Measurements from ENCODE around the gene FDPS.
"Not testable (repeated sequence)": the region's sequence is repeated elsewhere in the genome, so short reads cannot be mapped to it uniquely, and the experiment has no call there.

The FDPS gene

GRCh38 chr1:155287987-155288543, 20.6 kb upstream of the FDPS start (continued):
- TF ChIP-seq, protein P1, sequence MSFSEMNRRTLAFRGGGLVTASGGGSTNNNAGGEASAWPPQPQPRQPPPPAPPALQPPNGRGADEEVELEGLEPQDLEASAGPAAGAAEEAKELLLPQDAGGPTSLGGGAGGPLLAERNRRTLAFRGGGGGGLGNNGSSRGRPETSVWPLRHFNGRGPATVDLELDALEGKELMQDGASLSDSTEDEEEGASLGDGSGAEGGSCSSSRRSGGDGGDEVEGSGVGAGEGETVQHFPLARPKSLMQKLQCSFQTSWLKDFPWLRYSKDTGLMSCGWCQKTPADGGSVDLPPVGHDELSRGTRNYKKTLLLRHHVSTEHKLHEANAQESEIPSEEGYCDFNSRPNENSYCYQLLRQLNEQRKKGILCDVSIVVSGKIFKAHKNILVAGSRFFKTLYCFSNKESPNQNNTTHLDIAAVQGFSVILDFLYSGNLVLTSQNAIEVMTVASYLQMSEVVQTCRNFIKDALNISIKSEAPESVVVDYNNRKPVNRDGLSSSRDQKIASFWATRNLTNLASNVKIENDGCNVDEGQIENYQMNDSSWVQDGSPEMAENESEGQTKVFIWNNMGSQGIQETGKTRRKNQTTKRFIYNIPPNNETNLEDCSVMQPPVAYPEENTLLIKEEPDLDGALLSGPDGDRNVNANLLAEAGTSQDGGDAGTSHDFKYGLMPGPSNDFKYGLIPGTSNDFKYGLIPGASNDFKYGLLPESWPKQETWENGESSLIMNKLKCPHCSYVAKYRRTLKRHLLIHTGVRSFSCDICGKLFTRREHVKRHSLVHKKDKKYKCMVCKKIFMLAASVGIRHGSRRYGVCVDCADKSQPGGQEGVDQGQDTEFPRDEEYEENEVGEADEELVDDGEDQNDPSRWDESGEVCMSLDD (tag by site-specific recombination; IDR thresholded peaks at IDR 0.05): no peak
- TF ChIP-seq ZNF549 (tag by site-specific recombination; IDR thresholded peaks at IDR 0.05) (no peak), ZIC2 (tag by site-specific recombination; IDR thresholded peaks at IDR 0.05) (no peak), ZSCAN16 (tag by site-specific recombination; IDR thresholded peaks at IDR 0.05) (no peak), PRDM1 (tag by site-specific recombination; IDR thresholded peaks at IDR 0.05) (no peak)

- CTCF ChIA-PET: interaction anchor here (1.0 to 1.1 kb wide), 2 partner anchors 14 to 16 kb away, joined by 3 to 4 read pairs; no protein-coding TSS in a partner anchor
- H3K9me3 ChIP-seq (ENCODE audit: control insufficient read depth, insufficient read depth, low read depth, low read length); H3K36me3 ChIP-seq (ENCODE audit: control insufficient read depth in 2 of 2, insufficient read depth in 1 of 2, low read length in 2 of 2); H3K4me1 ChIP-seq (ENCODE audit: control insufficient read depth, insufficient read depth, low read length); H3K27ac ChIP-seq (ENCODE audit: extremely low read depth, low read depth, low read length); POLR2A ChIA-PET; H3K4me3 ChIP-seq (ENCODE audit: low read depth, low read length): not testable (repeated sequence)
Measured at GRCh38 chr1:155291006-155291405, 17.7 kb upstream of the FDPS start.

DNA sequence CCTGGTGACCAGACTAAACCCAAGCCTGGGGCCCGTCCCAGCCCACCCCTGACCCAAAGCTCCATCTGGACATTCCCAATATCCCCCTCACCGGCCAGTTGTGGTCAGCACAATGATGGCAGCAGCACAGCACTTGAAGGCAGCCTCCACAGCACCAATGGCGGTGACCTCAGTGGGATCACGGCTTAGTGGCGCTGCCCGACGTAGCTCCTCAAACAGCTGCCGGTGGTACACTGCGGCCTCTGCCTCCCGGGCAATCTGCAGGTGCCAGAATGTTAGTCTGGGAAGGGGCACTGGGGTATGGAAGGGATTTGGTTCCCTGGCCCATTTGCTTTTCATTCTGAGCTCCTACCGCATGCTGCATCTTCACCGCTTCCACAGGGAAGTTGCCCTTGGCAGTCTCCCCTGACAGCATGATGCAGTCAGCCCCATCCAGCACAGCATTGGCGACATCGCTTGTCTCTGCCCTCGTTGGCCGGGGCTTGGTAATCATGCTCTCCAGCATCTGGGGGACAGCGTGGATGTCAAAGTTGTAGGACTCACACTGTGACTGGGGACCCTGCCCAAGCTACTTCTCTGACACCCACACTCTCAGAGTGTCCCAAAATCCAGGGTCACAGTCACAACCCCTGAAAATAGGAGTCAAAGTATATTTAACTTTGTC, 15.4 kb upstream of the FDPS start:
- ChIA-PET POLR2A (interaction anchor here (1.4 kb wide), 2 partner anchors 14 to 20 kb away, joined by 3 to 15 read pairs; partner anchors contain the start of gene CLK2), CTCF (interaction anchor here (0.7 to 1.8 kb wide), 4 partner anchors 13 to 43 kb away, joined by 3 to 6 read pairs (median 4); partner anchors contain the start of gene FDPS)
- peaks cover 0 to 5% of the 10 kb centered on the region in 2 experiments; a peak in 1 of 3 replicates for H3K36me3 ChIP-seq (ENCODE audit: control insufficient read depth in 2 of 2, insufficient read depth in 1 of 2, low read length in 2 of 2)
- no peaks in the 10 kb centered on the region for H3K9me3 ChIP-seq (ENCODE audit: control insufficient read depth, insufficient read depth, low read depth, low read length)
- H3K4me3 ChIP-seq (ENCODE audit: low read depth, low read length): no peak overlapping the region
- TF ChIP-seq ZBTB17 (tag by site-specific recombination; IDR thresholded peaks at IDR 0.05): peak; percentile 62; the same call in 1 of the 2 replicates
- no peak for TF ChIP-seq ZNF404 (tag by site-specific recombination; IDR thresholded peaks at IDR 0.05)
- TF ChIP-seq ZNF501 (tag by site-specific recombination; IDR thresholded peaks at IDR 0.05): no peak
- H3K27ac ChIP-seq (ENCODE audit: extremely low read depth, low read depth, low read length): no peak overlapping the region
- H3K4me1 ChIP-seq (ENCODE audit: control insufficient read depth, insufficient read depth, low read length): no peaks in the 10 kb centered on the region

DNA sequence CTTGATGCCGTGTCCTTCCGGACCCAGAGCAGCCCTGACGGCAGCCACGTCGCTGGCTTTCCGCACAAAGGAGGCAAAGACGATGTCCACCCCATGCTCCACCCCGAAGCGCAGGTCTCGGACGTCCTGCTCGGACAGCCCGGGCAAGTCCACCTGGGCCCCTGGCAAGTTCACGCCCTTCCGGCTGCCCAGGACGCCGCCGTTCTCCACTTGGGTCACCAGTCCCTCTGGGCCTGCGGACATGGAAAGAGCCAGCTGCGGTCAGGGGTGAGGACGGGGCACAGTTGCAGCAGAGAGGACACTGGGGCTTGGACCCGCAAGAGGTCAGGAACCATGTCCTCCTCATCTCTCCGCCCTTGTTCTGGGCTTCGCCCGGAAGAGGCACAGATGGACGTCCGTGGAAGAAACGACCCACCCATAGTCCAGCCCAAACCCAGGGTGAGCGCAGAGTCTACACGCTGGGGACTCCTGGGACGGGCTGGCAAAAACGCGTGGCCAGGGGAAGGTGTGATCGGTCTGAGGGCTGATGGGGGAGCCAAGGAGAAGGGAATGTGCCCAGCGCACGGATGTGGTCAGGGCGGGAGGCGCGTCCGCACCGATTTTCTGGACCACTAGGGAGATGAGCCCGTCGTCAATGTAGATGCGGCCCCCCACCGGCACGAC, 14.0 kb upstream of the FDPS start:
- ChIA-PET POLR2A (no interaction called here), CTCF (no interaction called here)
- no peak overlapping the region for H3K27ac ChIP-seq (ENCODE audit: extremely low read depth, low read depth, low read length)
- no peaks in the 10 kb centered on the region for H3K36me3 ChIP-seq (ENCODE audit: control insufficient read depth in 2 of 2, insufficient read depth in 1 of 2, low read length in 2 of 2)
- H3K4me1 ChIP-seq (ENCODE audit: control insufficient read depth, insufficient read depth, low read length): no peaks in the 10 kb centered on the region
- H3K9me3 ChIP-seq (ENCODE audit: control insufficient read depth, insufficient read depth, low read depth, low read length): no peaks in the 10 kb centered on the region
- no peak overlapping the region for H3K4me3 ChIP-seq (ENCODE audit: low read depth, low read length)
- no peak for TF ChIP-seq RBAK (tag by site-specific recombination; IDR thresholded peaks at IDR 0.05)
- TF ChIP-seq ZNF214 (tag by site-specific recombination; IDR thresholded peaks at IDR 0.05; ENCODE audit: borderline replicate concordance): no peak
- TF ChIP-seq ZNF518A (tag by site-specific recombination; conservative IDR thresholded peaks at IDR 0.05; ENCODE audit: low read depth): no peak
- TF ChIP-seq ZNF624 (tag by site-specific recombination; IDR thresholded peaks at IDR 0.05): no peak
- TF ChIP-seq, protein P2, sequence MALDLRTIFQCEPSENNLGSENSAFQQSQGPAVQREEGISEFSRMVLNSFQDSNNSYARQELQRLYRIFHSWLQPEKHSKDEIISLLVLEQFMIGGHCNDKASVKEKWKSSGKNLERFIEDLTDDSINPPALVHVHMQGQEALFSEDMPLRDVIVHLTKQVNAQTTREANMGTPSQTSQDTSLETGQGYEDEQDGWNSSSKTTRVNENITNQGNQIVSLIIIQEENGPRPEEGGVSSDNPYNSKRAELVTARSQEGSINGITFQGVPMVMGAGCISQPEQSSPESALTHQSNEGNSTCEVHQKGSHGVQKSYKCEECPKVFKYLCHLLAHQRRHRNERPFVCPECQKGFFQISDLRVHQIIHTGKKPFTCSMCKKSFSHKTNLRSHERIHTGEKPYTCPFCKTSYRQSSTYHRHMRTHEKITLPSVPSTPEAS (tag by site-specific recombination; IDR thresholded peaks at IDR 0.05): no peak
- no peak for TF ChIP-seq ZBTB21 (tag by site-specific recombination; IDR thresholded peaks at IDR 0.05)
- TF ChIP-seq HOXA7 (CRISPR knock-in tag; IDR thresholded peaks at IDR 0.05; ENCODE audit: borderline replicate concordance): no peak
- TF ChIP-seq SCRT1 (tag by site-specific recombination; IDR thresholded peaks at IDR 0.05; ENCODE audit: borderline replicate concordance): no peak
- TF ChIP-seq ZNF549 (tag by site-specific recombination; IDR thresholded peaks at IDR 0.05): no peak
- TF ChIP-seq KLF17 (tag by site-specific recombination; IDR thresholded peaks at IDR 0.05): no peak
- no peak for TF ChIP-seq ZNF174 (tag by site-specific recombination; IDR thresholded peaks at IDR 0.05)

Data from HEK293 (cell line).